Nephron progenitor cell (in vitro differentiated cells): ENCODE data around the gene CGRRF1.
A peak's percentile ranks its signal among the peaks of the same experiment; 100 is the strongest.

Experiments
- DNase-seq: peaks from one replicate; pipeline ENCODE4 v3.0.0; 2021
- H3K27ac Mint-ChIP-seq: 2 replicates; pipeline ENCODE4 v1.8.0; 2021; ENCODE audit warnings: mild to moderate bottlenecking, moderate library complexity, mixed read lengths
- H3K27me3 Mint-ChIP-seq: 2 replicates; pipeline ENCODE4 v1.8.0; 2021; ENCODE audit warnings: mild to moderate bottlenecking, low read depth, mixed read lengths; ENCODE audit not compliant: poor library complexity
- H3K36me3 Mint-ChIP-seq: 2 replicates; pipeline ENCODE4 v1.8.0; 2021; ENCODE audit warnings: low read depth, mixed read lengths
- H3K4me1 Mint-ChIP-seq: 2 replicates; pipeline ENCODE4 v1.8.0; 2021; ENCODE audit warnings: mixed read lengths
- H3K4me3 Mint-ChIP-seq: 2 replicates; pipeline ENCODE4 v1.8.0; 2021; ENCODE audit warnings: mild to moderate bottlenecking, moderate library complexity, mixed read lengths
- H3K9me3 Mint-ChIP-seq: 2 replicates; pipeline ENCODE4 v1.8.0; 2021; ENCODE audit warnings: mild to moderate bottlenecking, moderate library complexity, mixed read lengths
- CTCF ChIP-seq: fragments of 200-600 bp; sonication (generic); IDR thresholded peaks from 2 replicates; pipeline ENCODE4 v1.5.0; 2021; ENCODE audit warnings: antibody characterized with exemption

CGRRF1 gene

GRCh38 chr14:54489731-54490444, 19.8 kb upstream of the CGRRF1 start:
- peaks cover 49% of the 10 kb centered on the region for H3K4me1 Mint-ChIP-seq
- peaks cover 16% of the 10 kb centered on the region for H3K9me3 Mint-ChIP-seq
- peaks cover 8% of the 10 kb centered on the region for H3K27me3 Mint-ChIP-seq
- TF ChIP-seq CTCF: no peak
- H3K4me3 Mint-ChIP-seq: peak overlapping the region; percentile 90
- H3K36me3 Mint-ChIP-seq: peaks cover 21% of the 10 kb centered on the region
- peak overlapping the region; percentile 81 for H3K27ac Mint-ChIP-seq
- no peak for DNase-seq

- Mint-ChIP-seq H3K9me3 (peaks cover 8% of the 10 kb centered on the region), H3K4me3 (no peak overlapping the region), H3K27ac (no peak overlapping the region), H3K27me3 (peaks cover 8% of the 10 kb centered on the region), H3K36me3 (peaks cover 14% of the 10 kb centered on the region), H3K4me1 (peaks cover 44% of the 10 kb centered on the region)
- no peak for TF ChIP-seq CTCF
- DNase-seq: no peak
Measured at GRCh38 chr14:54490445-54491175, 19.1 kb upstream of the CGRRF1 start.

- TF ChIP-seq CTCF: no peak
- no peaks in the 10 kb centered on the region for H3K36me3 Mint-ChIP-seq
- H3K9me3 Mint-ChIP-seq: no peaks in the 10 kb centered on the region
- H3K27ac Mint-ChIP-seq: no peak overlapping the region
- H3K4me3 Mint-ChIP-seq: no peak overlapping the region
- H3K27me3 Mint-ChIP-seq: no peaks in the 10 kb centered on the region
- no peak for DNase-seq
- peaks cover 41% of the 10 kb centered on the region for H3K4me1 Mint-ChIP-seq
Measured at GRCh38 chr14:54493293-54493692, 16.4 kb upstream of the CGRRF1 start.

- H3K9me3 Mint-ChIP-seq: no peaks in the 10 kb centered on the region
- TF ChIP-seq CTCF: no peak
- H3K27ac Mint-ChIP-seq: peak overlapping the region; percentile 24
- no peak overlapping the region for H3K4me3 Mint-ChIP-seq
- DNase-seq: no peak
- H3K27me3 Mint-ChIP-seq: peaks cover 4% of the 10 kb centered on the region
- no peaks in the 10 kb centered on the region for H3K36me3 Mint-ChIP-seq
- peaks cover 31% of the 10 kb centered on the region for H3K4me1 Mint-ChIP-seq
Measured at GRCh38 chr14:54497224-54497623, 12.5 kb upstream of the CGRRF1 start.

- Mint-ChIP-seq H3K27me3 (peaks cover 7% of the 10 kb centered on the region), H3K4me3 (no peak overlapping the region), H3K9me3 (no peaks in the 10 kb centered on the region), H3K36me3 (no peaks in the 10 kb centered on the region), H3K27ac (peak overlapping the region; percentile 27), H3K4me1 (peaks cover 26% of the 10 kb centered on the region)
- DNase-seq: no peak
- no peak for TF ChIP-seq CTCF
Measured at GRCh38 chr14:54498095-54498531, 11.6 kb upstream of the CGRRF1 start.
